Astrocyte of the cerebellum (primary cell): Measurements from ENCODE around the gene RUBCN.

Experiments
- DNase-seq: peaks from one replicate; pipeline ENCODE4 v3.0.0-alpha.2; 2011; ENCODE audit warnings: low read depth
- H3K4me3 ChIP-seq: 2 replicates; pipeline ENCODE4 v1.5.1; 2011; ENCODE audit warnings: mild to moderate bottlenecking, low read depth, low read length, moderate library complexity
- in situ Hi-C: cut with HindIII; loops from 2 replicates; pipeline ENCODE4 v1.10.0; 2017; ENCODE audit warnings: low sequenced_read_pairs
- TF ChIP-seq, protein P1 (sequence below): IDR thresholded peaks from 2 replicates; pipeline ENCODE4 v1.5.1; 2012; ENCODE audit warnings: low read length, low read depth, moderate library complexity, mild to moderate bottlenecking; ENCODE audit errors: missing control alignments

Gene RUBCN

GRCh38 chr3:197736491-197737318 is at the start of gene RUBCN:
RUBCN (minus strand) TSS chr3:197736904; CDS start chr3:197736719, 185 bp downstream.
- in situ Hi-C loops = no loop called here
- TF ChIP-seq, protein P1, sequence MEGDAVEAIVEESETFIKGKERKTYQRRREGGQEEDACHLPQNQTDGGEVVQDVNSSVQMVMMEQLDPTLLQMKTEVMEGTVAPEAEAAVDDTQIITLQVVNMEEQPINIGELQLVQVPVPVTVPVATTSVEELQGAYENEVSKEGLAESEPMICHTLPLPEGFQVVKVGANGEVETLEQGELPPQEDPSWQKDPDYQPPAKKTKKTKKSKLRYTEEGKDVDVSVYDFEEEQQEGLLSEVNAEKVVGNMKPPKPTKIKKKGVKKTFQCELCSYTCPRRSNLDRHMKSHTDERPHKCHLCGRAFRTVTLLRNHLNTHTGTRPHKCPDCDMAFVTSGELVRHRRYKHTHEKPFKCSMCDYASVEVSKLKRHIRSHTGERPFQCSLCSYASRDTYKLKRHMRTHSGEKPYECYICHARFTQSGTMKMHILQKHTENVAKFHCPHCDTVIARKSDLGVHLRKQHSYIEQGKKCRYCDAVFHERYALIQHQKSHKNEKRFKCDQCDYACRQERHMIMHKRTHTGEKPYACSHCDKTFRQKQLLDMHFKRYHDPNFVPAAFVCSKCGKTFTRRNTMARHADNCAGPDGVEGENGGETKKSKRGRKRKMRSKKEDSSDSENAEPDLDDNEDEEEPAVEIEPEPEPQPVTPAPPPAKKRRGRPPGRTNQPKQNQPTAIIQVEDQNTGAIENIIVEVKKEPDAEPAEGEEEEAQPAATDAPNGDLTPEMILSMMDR = no peak
- DNase-seq = peak; percentile 83
- peak within 1 kb of the TSS; percentile 85 for H3K4me3 ChIP-seq

GRCh38 chr3:197784019-197784585 is 47.4 kb upstream of the RUBCN start:
- no peak overlapping the region for H3K4me3 ChIP-seq
- TF ChIP-seq, protein P1 = no peak
- DNase-seq = no peak
- in situ Hi-C loops = no loop called here

DNA sequence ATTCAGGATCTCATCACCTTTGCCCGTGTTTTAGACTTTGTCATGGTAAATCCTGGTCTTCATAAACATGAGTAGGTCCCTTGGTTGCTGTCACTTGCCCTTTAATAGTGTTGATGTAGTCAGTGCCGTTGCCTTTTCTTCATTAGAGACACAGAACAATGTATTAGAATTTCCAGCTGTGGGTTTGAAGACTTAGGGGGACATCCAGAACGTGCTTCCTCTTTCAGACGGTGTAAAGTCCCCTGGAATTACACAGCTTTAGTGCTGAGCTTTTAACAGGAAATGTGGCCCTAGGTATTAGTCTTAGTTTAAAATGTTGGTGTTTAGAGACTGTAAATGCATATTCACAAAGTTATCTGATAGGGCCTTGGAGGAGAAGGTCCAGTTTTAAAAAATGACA is 45.5 kb upstream of the RUBCN start:
- no peak overlapping the region for H3K4me3 ChIP-seq
- no peak for DNase-seq
- in situ Hi-C loops = no loop called here
- TF ChIP-seq, protein P1 = no peak

DNA sequence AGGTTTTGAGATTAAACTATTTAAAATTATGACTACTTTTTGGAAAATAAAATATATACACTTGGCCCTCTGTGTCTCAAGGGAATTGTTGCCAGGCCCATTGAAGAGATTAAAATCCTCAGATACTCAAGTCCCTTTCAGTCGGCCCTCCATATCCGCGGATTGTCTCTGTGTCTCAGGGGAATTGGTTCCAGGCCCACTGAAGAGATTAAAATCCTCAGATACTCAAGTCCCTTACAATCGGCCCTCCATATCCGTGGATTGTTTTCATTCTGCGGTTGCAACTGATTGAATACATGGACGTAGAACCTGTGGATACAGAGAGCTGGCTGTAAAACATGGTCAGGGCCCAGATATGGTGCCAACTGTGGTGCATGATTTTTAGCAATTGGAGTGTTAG is 38.6 kb upstream of the RUBCN start:
- DNase-seq = no peak
- TF ChIP-seq, protein P1 = no peak
- H3K4me3 ChIP-seq = no peak overlapping the region
- in situ Hi-C loops = no loop called here

DNA sequence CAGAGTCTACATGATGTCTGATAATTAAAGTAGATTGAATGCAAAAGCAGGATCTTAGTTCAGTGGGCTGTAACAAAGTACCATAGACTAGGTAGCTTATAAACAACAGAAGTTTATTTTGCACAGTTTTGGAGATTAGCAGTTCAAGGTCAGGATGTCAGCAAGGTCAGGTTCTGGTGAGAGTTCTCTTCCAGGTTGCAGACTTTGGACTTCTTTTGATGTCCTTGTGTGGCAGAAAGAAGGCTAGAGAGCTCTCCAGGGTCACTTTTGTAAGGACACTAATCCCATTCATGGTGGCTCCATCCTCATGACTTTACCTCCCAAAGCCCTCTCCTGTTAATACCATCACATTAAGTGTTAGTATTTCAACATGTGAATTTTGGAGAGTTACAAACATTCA is 25.1 kb upstream of the RUBCN start:
- in situ Hi-C loops = no loop called here
- TF ChIP-seq, protein P1 = no peak
- no peak for DNase-seq
- H3K4me3 ChIP-seq = no peak overlapping the region

- TF ChIP-seq, protein P1 = no peak
- no peak for DNase-seq
- no peak overlapping the region for H3K4me3 ChIP-seq
- in situ Hi-C loops = no loop called here
Observed at GRCh38 chr3:197758512-197758911, 21.8 kb upstream of the RUBCN start.
